GM10266 (cell line): Measurements from ENCODE around the gene MMP2.

Experiments
- DNase-seq: peaks from one replicate; pipeline ENCODE4 v3.0.0; 2012; ENCODE audit errors: extremely low spot score
- TF ChIP-seq, protein P1 (sequence below): IDR thresholded peaks from 2 replicates; pipeline ENCODE4 v1.5.1; 2012; ENCODE audit warnings: mild to moderate bottlenecking, low read depth; ENCODE audit not compliant: control insufficient read depth, insufficient read depth; ENCODE audit errors: missing control alignments

MMP2 gene

DNA sequence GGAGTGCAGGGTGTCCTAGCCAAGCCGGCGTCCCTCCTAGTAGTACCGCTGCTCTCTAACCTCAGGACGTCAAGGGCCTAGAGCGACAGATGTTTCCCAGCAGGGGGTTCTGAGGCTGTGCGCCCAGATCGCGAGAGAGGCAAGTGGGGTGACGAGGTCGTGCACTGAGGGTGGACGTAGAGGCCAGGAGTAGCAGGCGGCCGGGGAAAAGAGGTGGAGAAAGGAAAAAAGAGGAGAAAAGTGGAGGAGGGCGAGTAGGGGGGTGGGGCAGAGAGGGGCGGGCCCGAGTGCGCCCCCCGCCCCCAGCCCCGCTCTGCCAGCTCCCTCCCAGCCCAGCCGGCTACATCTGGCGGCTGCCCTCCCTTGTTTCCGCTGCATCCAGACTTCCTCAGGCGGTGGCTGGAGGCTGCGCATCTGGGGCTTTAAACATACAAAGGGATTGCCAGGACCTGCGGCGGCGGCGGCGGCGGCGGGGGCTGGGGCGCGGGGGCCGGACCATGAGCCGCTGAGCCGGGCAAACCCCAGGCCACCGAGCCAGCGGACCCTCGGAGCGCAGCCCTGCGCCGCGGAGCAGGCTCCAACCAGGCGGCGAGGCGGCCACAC is at the start of gene MMP2:
Gene MMP2 (plus strand): TSS at position 372 of the 603 bp plus-strand sequence. CDS start 282 bp downstream, outside the sequence.
- DNase-seq, result no peak
- TF ChIP-seq, protein P1, sequence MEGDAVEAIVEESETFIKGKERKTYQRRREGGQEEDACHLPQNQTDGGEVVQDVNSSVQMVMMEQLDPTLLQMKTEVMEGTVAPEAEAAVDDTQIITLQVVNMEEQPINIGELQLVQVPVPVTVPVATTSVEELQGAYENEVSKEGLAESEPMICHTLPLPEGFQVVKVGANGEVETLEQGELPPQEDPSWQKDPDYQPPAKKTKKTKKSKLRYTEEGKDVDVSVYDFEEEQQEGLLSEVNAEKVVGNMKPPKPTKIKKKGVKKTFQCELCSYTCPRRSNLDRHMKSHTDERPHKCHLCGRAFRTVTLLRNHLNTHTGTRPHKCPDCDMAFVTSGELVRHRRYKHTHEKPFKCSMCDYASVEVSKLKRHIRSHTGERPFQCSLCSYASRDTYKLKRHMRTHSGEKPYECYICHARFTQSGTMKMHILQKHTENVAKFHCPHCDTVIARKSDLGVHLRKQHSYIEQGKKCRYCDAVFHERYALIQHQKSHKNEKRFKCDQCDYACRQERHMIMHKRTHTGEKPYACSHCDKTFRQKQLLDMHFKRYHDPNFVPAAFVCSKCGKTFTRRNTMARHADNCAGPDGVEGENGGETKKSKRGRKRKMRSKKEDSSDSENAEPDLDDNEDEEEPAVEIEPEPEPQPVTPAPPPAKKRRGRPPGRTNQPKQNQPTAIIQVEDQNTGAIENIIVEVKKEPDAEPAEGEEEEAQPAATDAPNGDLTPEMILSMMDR, result no peak

- TF ChIP-seq, protein P1, result no peak
- no peak for DNase-seq
These were observed 46.0 kb upstream of the MMP2 start for GRCh38 chr16:55433030-55433429.

DNA sequence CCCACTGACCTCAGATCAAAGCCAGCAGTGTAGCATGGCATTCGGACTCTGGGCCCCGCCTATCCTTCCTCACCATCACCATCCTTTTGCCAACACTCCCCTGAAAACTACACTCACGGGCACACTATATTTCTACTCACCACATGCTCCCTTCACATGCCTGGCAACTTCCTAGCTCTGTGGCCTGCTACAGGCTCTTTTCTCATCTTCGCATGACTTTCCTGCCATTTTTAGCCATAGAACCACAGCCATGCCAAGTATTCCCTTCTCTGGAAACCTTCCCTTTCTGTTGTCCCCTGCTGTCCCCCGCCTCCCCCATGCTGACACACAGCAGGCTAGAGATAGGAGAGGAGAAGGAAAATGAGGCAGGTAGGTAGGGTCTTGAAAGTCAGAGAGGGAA is 45.5 kb upstream of the MMP2 start:
- TF ChIP-seq, protein P1, result no peak
- DNase-seq, result no peak

- no peak for DNase-seq
- TF ChIP-seq, protein P1, result no peak
These were observed 45.0 kb upstream of the MMP2 start for GRCh38 chr16:55434000-55434399.

GRCh38 chr16:55435387-55435786 is 43.6 kb upstream of the MMP2 start:
- no peak for DNase-seq
- TF ChIP-seq, protein P1, result no peak

DNA sequence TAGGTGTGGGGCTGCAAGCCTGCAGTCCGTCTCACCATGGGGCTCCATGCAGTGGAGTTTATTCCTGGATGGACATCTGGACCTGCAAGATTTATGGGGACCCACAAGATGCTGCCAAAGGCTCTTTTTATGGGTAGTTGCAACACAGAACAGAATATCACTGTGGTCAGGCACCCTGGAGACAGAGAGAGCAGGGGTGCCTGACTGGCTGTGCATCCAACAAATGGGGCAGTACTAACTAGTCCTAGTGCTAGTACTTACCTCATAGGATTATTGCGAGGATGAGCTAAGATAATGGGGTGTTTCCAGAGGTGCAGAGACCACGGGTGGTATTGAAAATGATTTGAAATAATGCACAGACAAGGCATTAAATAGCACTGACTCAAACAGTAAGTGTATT is 42.4 kb upstream of the MMP2 start:
- DNase-seq, result no peak
- TF ChIP-seq, protein P1, result no peak

DNA sequence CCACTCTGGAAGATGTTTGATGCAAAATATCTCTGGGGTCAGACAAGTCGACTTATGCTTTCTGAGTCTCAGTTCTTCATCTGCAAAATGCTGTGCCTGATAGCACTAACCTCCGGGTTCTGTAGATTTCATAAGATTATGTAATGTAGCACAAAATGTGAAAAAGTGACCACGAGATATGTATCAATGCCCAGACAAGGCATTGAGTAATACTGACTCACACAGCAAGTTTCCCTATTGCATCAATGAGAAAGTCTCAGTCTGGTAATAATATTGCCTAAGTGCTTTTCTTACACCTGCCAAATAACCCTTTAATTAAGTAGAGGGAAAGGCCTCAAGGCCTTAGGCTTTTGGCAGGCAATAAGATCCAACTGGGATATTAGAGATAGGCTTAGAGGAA is 41.4 kb upstream of the MMP2 start:
- DNase-seq, result no peak
- TF ChIP-seq, protein P1, result no peak
